ENCODE measurements around the gene COL4A1. TPM values are rescaled to one million over a fixed set of nuclear protein-coding genes. Genes with fewer than 3 reads are reported as not detected.

Gene COL4A1
- polyA plus RNA-seq, 2 of the 4 experiments (the other 2 are of a cell fraction), result 23.8 to 71.3 TPM

GRCh38 chr13:110274687-110275086, 32.3 kb downstream of the COL4A1 start:
- Histone ChIP-seq H3K4me3 (no peak overlapping the region), H3K9me3 (no peaks in the 10 kb centered on the region), H3K27ac (no peak overlapping the region), H3K4me2 (no peak overlapping the region), H3K4me1 (peaks cover 11% of the 10 kb centered on the region; the same call in 2 of the 3 replicates)
- TF ChIP-seq BCL3 (IDR thresholded peaks at IDR 0.05) (no peak), EHF (CRISPR knock-in tag; IDR thresholded peaks at IDR 0.05) (no peak), NR3C1 (IDR thresholded peaks at IDR 0.05) (no peak), SREBF2 (IDR thresholded peaks at IDR 0.05) (no peak), CHD4 (IDR thresholded peaks at IDR 0.05; ENCODE audit: borderline replicate concordance) (no peak), ZNF302 (CRISPR knock-in tag; IDR thresholded peaks at IDR 0.05) (no peak), SMC3 (IDR thresholded peaks at IDR 0.05) (no peak), EHMT2 (IDR thresholded peaks at IDR 0.05; ENCODE audit: low read depth) (no peak), HOXB5 (CRISPR knock-in tag; IDR thresholded peaks at IDR 0.05) (no peak)
- WGBS (ENCODE audit: missing lambda C conversion rate), result 78% methylated on average over 5 of the region's 5 CpGs
- ChIA-PET POLR2A (no interaction called here), CTCF (interaction anchor here (1.4 to 2.9 kb wide), 3 partner anchors 9 to 30 kb away, joined by 6 to 7 read pairs (median 7); no protein-coding TSS in a partner anchor)
- FAIRE-seq, result no peak
- ATAC-seq, result peak; percentile 38; a peak in 3 of 6 replicates
- peak in 1 of 2 experiments; percentile 7 for DNase-seq (ENCODE audit: low read depth in 1 of 2, low spot score in 1 of 2)

- ATAC-seq (no peak), FAIRE-seq (no peak), DNase-seq (ENCODE audit: low read depth in 1 of 2, low spot score in 1 of 2) (no peak)
- WGBS (ENCODE audit: missing lambda C conversion rate), result 71% methylated on average over 6 of the region's 6 CpGs
- Histone ChIP-seq H3K9me3 (no peaks in the 10 kb centered on the region), H3K4me3 (no peak overlapping the region), H3K27ac (no peak overlapping the region), H3K4me1 (peaks cover 10% of the 10 kb centered on the region; the same call in 2 of the 3 replicates), H3K4me2 (no peak overlapping the region)
- POLR2A ChIA-PET, result no interaction called here
- TF ChIP-seq RFX5 (IDR thresholded peaks at IDR 0.05), result no peak
- no peak for TF ChIP-seq TP53 (CRISPR knock-in tag; IDR thresholded peaks at IDR 0.05)
- TF ChIP-seq MAX (IDR thresholded peaks at IDR 0.05), result no peak
- no peak for TF ChIP-seq NPAS2 (CRISPR knock-in tag; IDR thresholded peaks at IDR 0.05; ENCODE audit: borderline replicate concordance)
- no peak for TF ChIP-seq JUN (IDR thresholded peaks at IDR 0.05)
- no peak for TF ChIP-seq HDAC2 (IDR thresholded peaks at IDR 0.05)
- TF ChIP-seq HOXB5 (CRISPR knock-in tag; IDR thresholded peaks at IDR 0.05), result no peak
- no peak for TF ChIP-seq ZSCAN20 (CRISPR knock-in tag; IDR thresholded peaks at IDR 0.05)
- TF ChIP-seq FOXS1 (CRISPR knock-in tag; IDR thresholded peaks at IDR 0.05), result no peak
- no peak for TF ChIP-seq HES2 (IDR thresholded peaks at IDR 0.05)
- no peak for TF ChIP-seq JUNB (IDR thresholded peaks at IDR 0.05)
- TF ChIP-seq CBX2 (IDR thresholded peaks at IDR 0.05; ENCODE audit: borderline replicate concordance, low read depth), result no peak
- no peak for TF ChIP-seq FOSB (CRISPR knock-in tag; IDR thresholded peaks at IDR 0.05)
- TF ChIP-seq EP300 (IDR thresholded peaks at IDR 0.05), result no peak
- TF ChIP-seq REST (IDR thresholded peaks at IDR 0.05), result no peak
- no peak for TF ChIP-seq E2F6 (IDR thresholded peaks at IDR 0.05; ENCODE audit: borderline replicate concordance, low read depth)
- no peak for TF ChIP-seq ZC3H11A (IDR thresholded peaks at IDR 0.05)
- TF ChIP-seq PBX3 (IDR thresholded peaks at IDR 0.05), result no peak
- no peak for TF ChIP-seq NFE2L2 (conservative IDR thresholded peaks at IDR 0.05; ENCODE audit: low read length)
- CTCF ChIA-PET, result no interaction called here
These were observed 33.7 kb downstream of the COL4A1 start for GRCh38 chr13:110273254-110273653.

Measured in A549 (cell line).